Stimulated activated CD4-positive, alpha-beta T cell treated with anti-CD3 and anti-CD28 coated beads, Interleukin-2, amount 100 ng/mL, for 4 hours (primary cell): ENCODE data around the gene UGT1A8.

Experiments
- DNase-seq: peaks from one replicate; pipeline ENCODE4 v3.0.0-alpha.2; 2020; ENCODE audit warnings: low read depth

UGT1A8 gene

GRCh38 chr2:233819884-233820773 is 202.7 kb downstream of the UGT1A8 start:
- DNase-seq, result no peak

GRCh38 chr2:233820774-233821105 is 203.3 kb downstream of the UGT1A8 start:
- no peak for DNase-seq

GRCh38 chr2:233821196-233821595 is 203.8 kb downstream of the UGT1A8 start:
- DNase-seq, result no peak

- no peak for DNase-seq
These were observed 204.3 kb downstream of the UGT1A8 start for GRCh38 chr2:233821709-233822100.

GRCh38 chr2:233822101-233822771 is 204.8 kb downstream of the UGT1A8 start:
- no peak for DNase-seq
